Spleen (tissue), 7 donors: ENCODE data around the gene NFATC1.

Experiments
- CTCF ChIP-seq, 11 experiments: fragments of 200-600 bp in 7 of 11; fragments of 450-650 bp in 4 of 11; sonication (generic) in 4 of 11; IDR thresholded peaks in 8 of 11; conservative IDR thresholded peaks in 3 of 11; 1 replicate in 7 of 11; 2 replicates in 4 of 11; pipeline versions ENCODE4 v1.4.0 to v1.8.0; 2016 to 2021; ENCODE audit warnings: antibody characterized with exemption in 11 of 11, inconsistent platforms in 4 of 11, mild to moderate bottlenecking in 1 of 11
- POLR2AphosphoS5 ChIP-seq, 3 donors: sonication (generic); formaldehyde crosslinking; IDR thresholded peaks; one replicate each; pipeline ENCODE4 v1.5.1; 2017; ENCODE audit warnings: antibody characterized with exemption in 3 of 3
- donor health status: DM: no; HTN: no; CAD: no; lungs with moderate emphysema.
- donor health status: DM: no; HTN: no; CAD: no.
- donor health status: DM: no; HTN: no; CAD: no.

DNA sequence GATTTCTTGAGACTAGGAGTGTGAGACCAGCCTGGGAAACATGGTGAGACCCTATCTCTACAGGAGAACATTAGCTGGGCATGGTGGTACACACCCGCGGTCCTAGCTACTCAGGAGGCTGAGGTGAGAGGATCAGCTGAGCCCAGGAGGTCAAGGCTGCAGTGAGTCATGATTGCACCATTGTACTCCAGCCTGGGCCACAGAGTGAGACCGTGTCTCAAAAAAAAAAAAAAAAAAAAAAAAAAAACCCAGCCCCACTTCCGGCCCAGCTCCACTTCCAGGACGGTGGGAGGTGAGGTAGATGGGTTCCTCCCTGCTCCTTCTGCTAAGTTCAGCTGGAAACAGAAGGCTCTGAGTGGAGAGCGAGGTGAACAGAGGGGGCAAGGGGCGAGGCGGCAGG, 41.4 kb upstream of the NFATC1 start:
- TF ChIP-seq CTCF (IDR thresholded peaks at IDR 0.05 in 8 of 11, conservative IDR thresholded peaks at IDR 0.05 in 3 of 11), result no peak
- TF ChIP-seq POLR2AphosphoS5 (IDR thresholded peaks at IDR 0.05), result no peak
